Thyroid gland (tissue), 4 donors: Measurements from ENCODE around the gene NXPH2.

Source experiments
- POLR2A ChIP-seq, 2 donors: fragments of 450-650 bp; IDR thresholded peaks; one replicate each; pipeline ENCODE4 v1.6.1; 2017; ENCODE audit warnings: antibody characterized with exemption in 2 of 2, mild to moderate bottlenecking in 2 of 2, moderate library complexity in 1 of 2
- TF ChIP-seq, protein P1 (sequence below), 6 experiments: fragments of 200-600 bp in 3 of 6; fragments of 450-650 bp in 3 of 6; sonication (generic) in 3 of 6; IDR thresholded peaks; one replicate each; pipeline ENCODE4 v1.5.1; 2016 to 2019; ENCODE audit warnings: antibody characterized with exemption in 6 of 6, mild to moderate bottlenecking in 2 of 6, inconsistent platforms in 1 of 6, moderate library complexity in 1 of 6

- TF ChIP-seq, protein P1, sequence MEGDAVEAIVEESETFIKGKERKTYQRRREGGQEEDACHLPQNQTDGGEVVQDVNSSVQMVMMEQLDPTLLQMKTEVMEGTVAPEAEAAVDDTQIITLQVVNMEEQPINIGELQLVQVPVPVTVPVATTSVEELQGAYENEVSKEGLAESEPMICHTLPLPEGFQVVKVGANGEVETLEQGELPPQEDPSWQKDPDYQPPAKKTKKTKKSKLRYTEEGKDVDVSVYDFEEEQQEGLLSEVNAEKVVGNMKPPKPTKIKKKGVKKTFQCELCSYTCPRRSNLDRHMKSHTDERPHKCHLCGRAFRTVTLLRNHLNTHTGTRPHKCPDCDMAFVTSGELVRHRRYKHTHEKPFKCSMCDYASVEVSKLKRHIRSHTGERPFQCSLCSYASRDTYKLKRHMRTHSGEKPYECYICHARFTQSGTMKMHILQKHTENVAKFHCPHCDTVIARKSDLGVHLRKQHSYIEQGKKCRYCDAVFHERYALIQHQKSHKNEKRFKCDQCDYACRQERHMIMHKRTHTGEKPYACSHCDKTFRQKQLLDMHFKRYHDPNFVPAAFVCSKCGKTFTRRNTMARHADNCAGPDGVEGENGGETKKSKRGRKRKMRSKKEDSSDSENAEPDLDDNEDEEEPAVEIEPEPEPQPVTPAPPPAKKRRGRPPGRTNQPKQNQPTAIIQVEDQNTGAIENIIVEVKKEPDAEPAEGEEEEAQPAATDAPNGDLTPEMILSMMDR (IDR thresholded peaks at IDR 0.05), result no peak
- TF ChIP-seq POLR2A (IDR thresholded peaks at IDR 0.05), result no peak
These were observed 143.1 kb downstream of the NXPH2 start for GRCh38 chr2:138637061-138637460.
